ENCODE results near the gene CCDC18. TPM values are rescaled to one million over a fixed set of nuclear protein-coding genes. Genes with fewer than 3 reads are reported as not detected.
A peak's percentile ranks its signal among the peaks of the same experiment; 100 is the strongest.

CCDC18 gene
- total and polyA plus RNA-seq, 4 donors: 2.7 to 8.5 (median 7.2) TPM

DNA sequence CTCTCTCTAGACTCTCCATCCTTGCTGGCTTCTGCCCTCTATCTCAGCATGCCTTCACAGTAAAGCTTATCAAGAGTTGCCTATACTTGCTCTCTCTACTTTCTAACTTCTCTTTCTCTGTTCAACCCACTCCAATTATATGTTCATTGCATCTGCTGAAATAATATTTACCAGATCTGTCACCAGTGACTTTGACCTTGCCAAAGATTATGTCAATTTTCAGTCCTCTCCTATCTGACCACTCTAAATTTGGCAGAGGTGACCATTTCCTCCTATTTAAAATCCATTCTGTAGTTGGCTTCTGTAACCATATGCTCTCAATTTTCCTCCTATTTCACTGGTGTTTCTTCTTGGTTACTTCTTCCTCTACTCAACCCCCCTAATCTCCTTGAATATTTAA, 126.4 kb downstream of the CCDC18 start:
- TF ChIP-seq HNF4A (conservative IDR thresholded peaks at IDR 0.05) (peak; percentile 18 to 64), EGR1 (IDR thresholded peaks at IDR 0.05; ENCODE audit: low read depth in 2 of 2) (no peak), MAX (IDR thresholded peaks at IDR 0.05) (no peak)
- TF ChIP-seq, protein P1, sequence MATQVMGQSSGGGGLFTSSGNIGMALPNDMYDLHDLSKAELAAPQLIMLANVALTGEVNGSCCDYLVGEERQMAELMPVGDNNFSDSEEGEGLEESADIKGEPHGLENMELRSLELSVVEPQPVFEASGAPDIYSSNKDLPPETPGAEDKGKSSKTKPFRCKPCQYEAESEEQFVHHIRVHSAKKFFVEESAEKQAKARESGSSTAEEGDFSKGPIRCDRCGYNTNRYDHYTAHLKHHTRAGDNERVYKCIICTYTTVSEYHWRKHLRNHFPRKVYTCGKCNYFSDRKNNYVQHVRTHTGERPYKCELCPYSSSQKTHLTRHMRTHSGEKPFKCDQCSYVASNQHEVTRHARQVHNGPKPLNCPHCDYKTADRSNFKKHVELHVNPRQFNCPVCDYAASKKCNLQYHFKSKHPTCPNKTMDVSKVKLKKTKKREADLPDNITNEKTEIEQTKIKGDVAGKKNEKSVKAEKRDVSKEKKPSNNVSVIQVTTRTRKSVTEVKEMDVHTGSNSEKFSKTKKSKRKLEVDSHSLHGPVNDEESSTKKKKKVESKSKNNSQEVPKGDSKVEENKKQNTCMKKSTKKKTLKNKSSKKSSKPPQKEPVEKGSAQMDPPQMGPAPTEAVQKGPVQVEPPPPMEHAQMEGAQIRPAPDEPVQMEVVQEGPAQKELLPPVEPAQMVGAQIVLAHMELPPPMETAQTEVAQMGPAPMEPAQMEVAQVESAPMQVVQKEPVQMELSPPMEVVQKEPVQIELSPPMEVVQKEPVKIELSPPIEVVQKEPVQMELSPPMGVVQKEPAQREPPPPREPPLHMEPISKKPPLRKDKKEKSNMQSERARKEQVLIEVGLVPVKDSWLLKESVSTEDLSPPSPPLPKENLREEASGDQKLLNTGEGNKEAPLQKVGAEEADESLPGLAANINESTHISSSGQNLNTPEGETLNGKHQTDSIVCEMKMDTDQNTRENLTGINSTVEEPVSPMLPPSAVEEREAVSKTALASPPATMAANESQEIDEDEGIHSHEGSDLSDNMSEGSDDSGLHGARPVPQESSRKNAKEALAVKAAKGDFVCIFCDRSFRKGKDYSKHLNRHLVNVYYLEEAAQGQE (IDR thresholded peaks at IDR 0.05): no peak
- TF ChIP-seq, protein P2, sequence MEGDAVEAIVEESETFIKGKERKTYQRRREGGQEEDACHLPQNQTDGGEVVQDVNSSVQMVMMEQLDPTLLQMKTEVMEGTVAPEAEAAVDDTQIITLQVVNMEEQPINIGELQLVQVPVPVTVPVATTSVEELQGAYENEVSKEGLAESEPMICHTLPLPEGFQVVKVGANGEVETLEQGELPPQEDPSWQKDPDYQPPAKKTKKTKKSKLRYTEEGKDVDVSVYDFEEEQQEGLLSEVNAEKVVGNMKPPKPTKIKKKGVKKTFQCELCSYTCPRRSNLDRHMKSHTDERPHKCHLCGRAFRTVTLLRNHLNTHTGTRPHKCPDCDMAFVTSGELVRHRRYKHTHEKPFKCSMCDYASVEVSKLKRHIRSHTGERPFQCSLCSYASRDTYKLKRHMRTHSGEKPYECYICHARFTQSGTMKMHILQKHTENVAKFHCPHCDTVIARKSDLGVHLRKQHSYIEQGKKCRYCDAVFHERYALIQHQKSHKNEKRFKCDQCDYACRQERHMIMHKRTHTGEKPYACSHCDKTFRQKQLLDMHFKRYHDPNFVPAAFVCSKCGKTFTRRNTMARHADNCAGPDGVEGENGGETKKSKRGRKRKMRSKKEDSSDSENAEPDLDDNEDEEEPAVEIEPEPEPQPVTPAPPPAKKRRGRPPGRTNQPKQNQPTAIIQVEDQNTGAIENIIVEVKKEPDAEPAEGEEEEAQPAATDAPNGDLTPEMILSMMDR (IDR thresholded peaks at IDR 0.05; ENCODE audit: low read depth, low read length, missing input control): no peak
- H3K27ac ChIP-seq (ENCODE audit: low read depth in 1 of 2, low read length in 2 of 2): no peak overlapping the region
- peaks cover 0 to 7% (median 4%) of the 10 kb centered on the region in 4 donors for H3K4me1 ChIP-seq (ENCODE audit: control insufficient read depth in 4 of 4, insufficient read depth in 4 of 4, low read length in 3 of 4)
- H3K4me3 ChIP-seq (ENCODE audit: low read depth in 1 of 3, low read length in 3 of 3): no peak overlapping the region
- H3K36me3 ChIP-seq (ENCODE audit: control insufficient read depth in 4 of 4, insufficient read depth in 3 of 4, low read depth in 1 of 4, low read length in 3 of 4): no peaks in the 10 kb centered on the region
- H3K27me3 ChIP-seq (ENCODE audit: control insufficient read depth in 4 of 4, insufficient read depth in 4 of 4, low read length in 3 of 4): no peaks in the 10 kb centered on the region
- no peaks in the 10 kb centered on the region for H3K9me3 ChIP-seq (ENCODE audit: control insufficient read depth in 4 of 4, low read length in 3 of 4)
- no peak for DNase-seq (ENCODE audit: low spot score)
- H3K9ac ChIP-seq (ENCODE audit: low read depth in 1 of 2, low read length in 2 of 2): no peak overlapping the region

GRCh38 chr1:93313026-93313425, 132.5 kb downstream of the CCDC18 start:
- DNase-seq (ENCODE audit: low spot score): no peak
- 96% methylated on average over 4 of the region's 4 CpGs for WGBS
- Histone ChIP-seq H3K27ac (ENCODE audit: low read depth in 1 of 2, low read length in 2 of 2) (no peak overlapping the region), H3K36me3 (ENCODE audit: control insufficient read depth in 4 of 4, insufficient read depth in 3 of 4, low read depth in 1 of 4, low read length in 3 of 4) (no peaks in the 10 kb centered on the region), H3K27me3 (ENCODE audit: control insufficient read depth in 4 of 4, insufficient read depth in 4 of 4, low read length in 3 of 4) (no peaks in the 10 kb centered on the region), H3K4me3 (ENCODE audit: low read depth in 1 of 3, low read length in 3 of 3) (no peak overlapping the region), H3K4me1 (ENCODE audit: control insufficient read depth in 4 of 4, insufficient read depth in 4 of 4, low read length in 3 of 4) (no peaks in the 10 kb centered on the region), H3K9me3 (ENCODE audit: control insufficient read depth in 4 of 4, low read length in 3 of 4) (no peaks in the 10 kb centered on the region), H3K9ac (ENCODE audit: low read depth in 1 of 2, low read length in 2 of 2) (no peak overlapping the region)
- TF ChIP-seq RXRA (IDR thresholded peaks at IDR 0.05): no peak
- TF ChIP-seq JUND (IDR thresholded peaks at IDR 0.05): no peak
- no peak for TF ChIP-seq FOXA1 (IDR thresholded peaks at IDR 0.05)
- TF ChIP-seq MAX (IDR thresholded peaks at IDR 0.05): no peak
- no peak for TF ChIP-seq YY1 (IDR thresholded peaks at IDR 0.05)
- TF ChIP-seq, protein P1 (IDR thresholded peaks at IDR 0.05): no peak
- TF ChIP-seq, protein P3, sequence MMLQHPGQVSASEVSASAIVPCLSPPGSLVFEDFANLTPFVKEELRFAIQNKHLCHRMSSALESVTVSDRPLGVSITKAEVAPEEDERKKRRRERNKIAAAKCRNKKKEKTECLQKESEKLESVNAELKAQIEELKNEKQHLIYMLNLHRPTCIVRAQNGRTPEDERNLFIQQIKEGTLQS (IDR thresholded peaks at IDR 0.05): no peak
- TF ChIP-seq GABPA (IDR thresholded peaks at IDR 0.05 in 1 of 2, conservative IDR thresholded peaks at IDR 0.05 in 1 of 2): no peak
- TF ChIP-seq HNF4A (conservative IDR thresholded peaks at IDR 0.05): no peak
- TF ChIP-seq FOXA2 (IDR thresholded peaks at IDR 0.05): no peak
- no peak for TF ChIP-seq NR2F2 (IDR thresholded peaks at IDR 0.05)
- TF ChIP-seq, protein P2 (IDR thresholded peaks at IDR 0.05; ENCODE audit: low read depth, low read length, missing input control): no peak
- no peak for TF ChIP-seq EGR1 (IDR thresholded peaks at IDR 0.05; ENCODE audit: low read depth in 2 of 2)
